Measurements from ENCODE around the gene SLC24A4.

GRCh38 chr14:92525322-92526095 is 202.5 kb downstream of the SLC24A4 start:
- TF ChIP-seq POLR2AphosphoS5 (IDR thresholded peaks at IDR 0.05; ENCODE audit: low read depth) (no peak), CTCF (IDR thresholded peaks at IDR 0.05; ENCODE audit: insufficient read depth, low read length) (no peak), GABPA (IDR thresholded peaks at IDR 0.05; ENCODE audit: low read depth) (no peak)
